WI38 (cell line): ENCODE results near the gene SPNS3.

Experiments
- H3K4me3 ChIP-seq: 2 replicates; pipeline ENCODE4 v1.5.1; 2011; ENCODE audit warnings: low read depth, mild to moderate bottlenecking, control low read depth, low read length
- TF ChIP-seq, protein P1 (sequence below): IDR thresholded peaks from 2 replicates; pipeline ENCODE4 v1.5.1; 2012; ENCODE audit warnings: low read depth, mild to moderate bottlenecking, control low read depth, low read length

The SPNS3 gene

DNA sequence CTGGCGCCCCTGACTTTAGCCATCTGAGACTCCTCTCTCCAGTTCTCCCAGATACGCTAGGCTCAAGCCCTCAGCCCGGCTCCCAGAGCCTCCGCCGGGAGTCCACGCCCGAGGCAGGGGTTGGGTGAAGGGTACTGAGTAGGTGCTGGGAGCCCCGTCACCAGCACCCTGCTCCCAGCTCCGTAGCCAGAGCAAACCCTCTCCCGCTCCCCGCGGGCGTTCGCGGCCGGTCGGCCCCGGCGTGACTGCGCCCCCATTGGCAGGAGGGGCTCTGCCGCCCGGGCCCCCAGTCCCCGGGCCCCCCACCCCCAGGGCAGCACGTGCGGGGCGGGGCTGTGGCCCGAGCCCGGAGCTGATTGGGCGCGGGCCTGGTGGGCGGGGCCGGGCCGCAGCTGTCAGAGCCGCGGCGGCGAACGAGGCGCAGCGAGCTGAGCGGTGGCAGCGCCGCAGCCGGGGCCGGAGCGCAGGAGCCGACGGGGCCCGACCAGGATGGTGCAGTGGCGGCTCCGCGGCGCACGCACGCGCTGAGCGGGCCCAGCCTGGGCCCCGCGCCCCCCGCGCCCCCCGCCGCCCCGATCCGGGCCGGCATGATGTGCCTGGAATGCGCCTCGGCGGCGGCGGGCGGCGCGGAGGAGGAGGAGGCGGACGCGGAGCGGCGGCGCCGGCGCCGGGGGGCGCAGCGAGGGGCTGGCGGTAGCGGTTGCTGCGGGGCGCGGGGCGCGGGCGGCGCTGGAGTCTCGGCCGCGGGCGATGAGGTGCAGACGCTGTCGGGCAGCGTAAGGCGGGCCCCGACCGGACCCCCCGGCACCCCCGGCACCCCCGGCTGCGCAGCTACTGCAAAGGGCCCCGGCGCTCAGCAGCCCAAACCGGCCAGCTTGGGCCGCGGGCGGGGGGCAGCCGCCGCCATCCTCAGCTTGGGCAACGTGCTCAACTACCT, 65.0 kb downstream of the SPNS3 start, which contains the start of gene SPNS2:
Gene SPNS2, plus strand, starts transcription at position 421 of the 937 bp plus-strand sequence. Its CDS starts 167 bp downstream, at position 588.
- H3K4me3 ChIP-seq = no peak within 1 kb of the TSS
- TF ChIP-seq, protein P1, sequence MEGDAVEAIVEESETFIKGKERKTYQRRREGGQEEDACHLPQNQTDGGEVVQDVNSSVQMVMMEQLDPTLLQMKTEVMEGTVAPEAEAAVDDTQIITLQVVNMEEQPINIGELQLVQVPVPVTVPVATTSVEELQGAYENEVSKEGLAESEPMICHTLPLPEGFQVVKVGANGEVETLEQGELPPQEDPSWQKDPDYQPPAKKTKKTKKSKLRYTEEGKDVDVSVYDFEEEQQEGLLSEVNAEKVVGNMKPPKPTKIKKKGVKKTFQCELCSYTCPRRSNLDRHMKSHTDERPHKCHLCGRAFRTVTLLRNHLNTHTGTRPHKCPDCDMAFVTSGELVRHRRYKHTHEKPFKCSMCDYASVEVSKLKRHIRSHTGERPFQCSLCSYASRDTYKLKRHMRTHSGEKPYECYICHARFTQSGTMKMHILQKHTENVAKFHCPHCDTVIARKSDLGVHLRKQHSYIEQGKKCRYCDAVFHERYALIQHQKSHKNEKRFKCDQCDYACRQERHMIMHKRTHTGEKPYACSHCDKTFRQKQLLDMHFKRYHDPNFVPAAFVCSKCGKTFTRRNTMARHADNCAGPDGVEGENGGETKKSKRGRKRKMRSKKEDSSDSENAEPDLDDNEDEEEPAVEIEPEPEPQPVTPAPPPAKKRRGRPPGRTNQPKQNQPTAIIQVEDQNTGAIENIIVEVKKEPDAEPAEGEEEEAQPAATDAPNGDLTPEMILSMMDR = no peak

DNA sequence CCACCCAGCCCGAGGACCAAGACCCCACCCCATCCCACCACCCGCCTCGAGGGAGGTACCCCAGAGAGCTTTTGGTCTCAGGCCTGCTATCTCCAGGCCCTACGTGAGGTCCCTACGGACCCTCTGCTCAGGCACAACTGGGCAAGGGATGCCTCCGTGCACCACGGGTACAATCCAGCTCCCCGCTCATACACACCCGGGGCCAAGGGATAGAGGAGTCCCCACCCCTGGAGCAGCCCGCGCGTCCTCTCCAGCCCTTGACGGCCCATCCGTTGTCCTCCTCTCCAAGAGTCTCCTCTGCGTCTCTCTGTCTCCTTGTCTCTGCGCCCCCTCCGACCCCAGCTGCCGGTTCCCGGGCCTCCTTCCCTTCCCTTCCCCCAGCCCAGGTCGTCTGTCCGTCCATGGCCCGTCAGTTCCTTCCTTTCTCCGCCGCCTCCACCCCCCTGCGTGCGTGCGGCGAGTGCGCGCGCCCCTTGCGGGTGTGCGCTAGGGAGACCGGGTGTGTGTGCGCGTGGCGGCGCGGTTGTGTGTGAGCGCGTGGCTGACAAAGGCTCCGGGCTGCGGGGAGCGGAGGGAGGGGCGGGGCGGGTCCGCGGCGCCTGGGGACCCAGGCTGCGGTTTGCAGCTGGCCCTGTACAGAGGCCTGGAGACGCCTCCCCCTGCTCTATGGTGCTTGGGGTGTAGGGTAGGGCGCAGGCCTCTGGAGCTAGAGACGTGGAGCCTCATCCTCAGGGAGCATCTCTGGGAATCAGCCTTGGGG, 65.9 kb downstream of the SPNS3 start:
- H3K4me3 ChIP-seq = no peak overlapping the region
- TF ChIP-seq, protein P1 = no peak

DNA sequence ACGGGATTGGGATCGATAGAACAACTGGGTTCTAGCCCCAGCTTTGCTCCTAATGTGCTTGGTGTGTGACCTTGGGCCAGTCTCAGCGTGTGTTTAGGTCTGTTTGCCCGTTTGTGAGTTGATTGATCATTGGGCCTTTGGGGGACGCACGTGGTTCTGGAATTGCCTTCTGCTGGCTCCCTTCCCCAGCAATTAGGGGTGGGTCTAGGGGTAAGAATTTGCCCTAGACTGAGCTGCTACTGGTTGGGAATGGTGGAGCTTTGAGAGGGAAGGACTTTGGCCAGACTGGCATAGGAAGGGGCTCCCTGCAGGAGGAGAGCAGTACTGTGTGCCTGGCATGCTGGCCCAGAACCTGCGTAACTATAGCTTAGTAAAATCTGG, 66.4 kb downstream of the SPNS3 start:
- TF ChIP-seq, protein P1 = no peak

DNA sequence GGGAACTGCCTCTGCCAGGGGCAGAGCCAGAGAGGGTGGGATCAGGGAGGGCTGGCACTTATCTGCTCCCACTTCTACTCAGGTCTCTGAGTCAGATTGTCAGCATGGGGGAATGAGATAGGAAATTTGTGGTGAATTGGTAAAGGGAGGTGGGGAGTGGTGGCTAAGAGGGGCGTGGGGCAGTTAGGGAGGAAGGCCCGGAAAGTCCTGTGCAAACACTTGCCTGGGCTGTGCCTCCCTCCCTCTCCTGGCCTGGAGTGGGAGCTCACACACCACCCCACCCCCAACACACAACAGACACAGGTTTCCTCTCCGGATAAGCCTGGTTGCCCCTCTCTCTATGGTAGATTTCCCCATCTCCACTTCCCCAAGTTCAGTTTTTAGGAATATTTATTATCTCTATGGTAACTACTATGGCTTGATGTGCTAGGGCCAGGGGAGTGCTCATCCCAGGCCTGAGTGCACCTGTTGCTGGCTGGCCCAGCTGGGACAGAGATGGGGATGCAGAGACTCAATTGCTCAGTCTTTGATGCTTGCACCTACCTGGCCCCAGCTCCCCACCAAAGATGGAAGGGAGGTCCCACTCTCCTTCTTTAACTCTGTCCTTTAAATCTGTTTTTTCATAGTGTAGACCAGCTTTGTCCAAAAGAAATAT, 67.7 kb downstream of the SPNS3 start:
- TF ChIP-seq, protein P1 = no peak
- no peak overlapping the region for H3K4me3 ChIP-seq

More for the DNA sequence above, 66.4 kb downstream of the SPNS3 start:
- H3K4me3 ChIP-seq = no peak overlapping the region

DNA sequence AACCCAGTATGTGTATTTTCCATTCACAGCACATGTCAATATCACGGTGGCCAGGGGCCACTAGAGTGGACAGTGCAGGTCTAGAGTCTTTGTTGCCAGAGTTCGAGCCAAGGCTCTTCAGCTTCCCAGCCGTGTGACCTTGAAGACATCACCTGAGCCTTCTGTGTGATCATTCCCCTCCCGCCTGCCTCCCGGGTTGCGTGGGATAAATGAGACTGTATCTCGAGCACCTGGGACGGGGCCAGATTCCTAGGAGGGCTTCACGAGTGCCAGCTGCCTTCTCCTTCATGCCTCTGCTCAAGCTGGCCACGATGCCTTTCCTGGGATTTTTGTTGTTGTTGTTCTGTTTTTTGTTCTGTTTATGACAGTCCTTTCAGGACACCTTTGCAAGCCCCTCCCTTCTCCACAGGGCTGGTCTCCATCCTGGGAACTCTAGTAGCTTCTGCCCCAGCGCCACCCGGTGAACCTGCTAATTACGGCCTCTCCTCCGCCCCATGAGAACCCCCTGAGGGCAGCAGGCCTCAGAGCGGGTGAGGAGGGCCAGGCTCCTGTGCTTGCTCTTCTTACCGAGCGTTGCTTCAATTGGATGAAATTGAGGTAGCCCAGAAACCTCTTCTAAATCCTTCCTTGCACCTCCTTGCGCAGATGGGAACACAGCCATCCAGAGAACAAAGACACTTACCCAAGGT, 68.9 kb downstream of the SPNS3 start:
- no peak overlapping the region for H3K4me3 ChIP-seq
- TF ChIP-seq, protein P1 = no peak

DNA sequence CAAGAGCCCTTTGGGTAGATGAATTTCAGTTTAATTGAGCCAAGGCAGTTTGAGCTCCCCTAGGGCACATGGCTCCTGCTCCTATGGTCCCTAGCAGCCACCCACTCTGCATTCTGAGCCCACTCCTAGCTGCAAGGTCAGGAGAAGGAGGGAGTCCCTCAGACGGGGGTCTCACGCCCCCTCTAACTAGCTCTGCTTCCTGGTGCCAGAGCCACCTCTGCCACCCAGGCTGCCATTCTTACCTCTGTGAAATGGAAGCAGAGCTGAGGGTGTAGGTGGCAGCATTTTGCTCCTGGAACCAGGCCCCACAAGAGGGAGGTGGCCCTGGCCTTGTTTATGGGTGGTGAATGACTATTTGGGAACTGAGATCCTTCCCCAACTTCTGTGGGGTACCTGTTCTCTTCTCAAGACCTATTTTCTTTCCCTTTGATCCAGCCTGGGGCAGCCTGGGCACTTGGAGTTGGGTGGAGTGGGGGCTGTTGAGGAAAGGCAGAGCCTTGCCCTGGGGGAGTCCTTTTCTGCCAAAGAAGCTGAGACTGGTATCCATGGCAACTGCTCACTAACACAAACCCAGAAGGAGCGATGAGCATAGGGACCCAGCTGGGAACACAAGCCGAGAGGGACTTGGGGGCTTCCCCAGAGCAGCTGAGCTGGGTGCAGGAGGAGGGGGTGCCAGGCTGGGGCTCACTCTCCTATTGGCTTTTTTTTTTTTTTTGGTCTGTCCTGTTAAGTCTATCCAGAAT, 69.7 kb downstream of the SPNS3 start:
- no peak overlapping the region for H3K4me3 ChIP-seq
- TF ChIP-seq, protein P1 = no peak
